Loucy (cell line): ENCODE data around the gene MXRA8.

Experiments
- H2AFZ ChIP-seq: fragments of 200-600 bp; sonication (generic); 2 replicates; pipeline ENCODE4 v1.6.0; 2016; ENCODE audit warnings: antibody characterized with exemption, mild to moderate bottlenecking, low read length, moderate library complexity
- H3F3A ChIP-seq: fragments of 200-600 bp; 2 replicates; pipeline ENCODE4 v1.6.0; 2016; ENCODE audit warnings: antibody characterized with exemption, low read depth, mild to moderate bottlenecking
- H3K27me3 ChIP-seq: fragments of 200-600 bp; sonication (generic); 2 replicates; pipeline ENCODE4 v1.6.1; 2014; ENCODE audit warnings: low read length, mild to moderate bottlenecking; ENCODE audit not compliant: insufficient read depth, poor library complexity, severe bottlenecking
- H3K36me3 ChIP-seq: fragments of 200-600 bp; sonication (generic); 2 replicates; pipeline ENCODE4 v1.6.1; 2016; ENCODE audit warnings: low read length; ENCODE audit not compliant: insufficient read depth
- H3K4me1 ChIP-seq: fragments of 200-600 bp; sonication (generic); 2 replicates; pipeline ENCODE4 v1.5.1; 2014; ENCODE audit warnings: low read length, mild to moderate bottlenecking; ENCODE audit not compliant: insufficient read depth, poor library complexity, severe bottlenecking
- H3K4me2 ChIP-seq: fragments of 200-600 bp; sonication (generic); 2 replicates; pipeline ENCODE4 v1.6.0; 2014; ENCODE audit warnings: antibody characterized with exemption, low read length, low read depth, mild to moderate bottlenecking; ENCODE audit not compliant: poor library complexity, severe bottlenecking
- H3K4me3 ChIP-seq: fragments of 200-600 bp; sonication (generic); 2 replicates; pipeline ENCODE4 v1.5.1; 2014; ENCODE audit warnings: low read length, mild to moderate bottlenecking, mixed read lengths; ENCODE audit not compliant: poor library complexity, severe bottlenecking
- H3K79me2 ChIP-seq: fragments of 200-600 bp; sonication (generic); 2 replicates; pipeline ENCODE4 v1.6.1; 2014; ENCODE audit warnings: low read length; ENCODE audit not compliant: insufficient read depth
- H3K9ac ChIP-seq: fragments of 200-600 bp; sonication (generic); 2 replicates; pipeline ENCODE4 v1.6.0; 2014; ENCODE audit warnings: mild to moderate bottlenecking, low read depth, low read length, moderate library complexity; ENCODE audit not compliant: poor library complexity, severe bottlenecking
- H3K9me2 ChIP-seq: fragments of 200-600 bp; sonication (generic); replicated peaks from 2 replicates; pipeline ENCODE4 v1.6.1; 2016; ENCODE audit warnings: low read depth, low read length, mixed read lengths
- H3K9me3 ChIP-seq: fragments of 200-600 bp; sonication (generic); 2 replicates; pipeline ENCODE4 v1.6.1; 2014; ENCODE audit warnings: mild to moderate bottlenecking, antibody characterized with exemption, low read length, low read depth; ENCODE audit not compliant: insufficient read depth
- H4K20me1 ChIP-seq: fragments of 200-600 bp; sonication (generic); 2 replicates; pipeline ENCODE4 v1.6.0; 2014; ENCODE audit warnings: antibody characterized with exemption, low read length, mild to moderate bottlenecking; ENCODE audit not compliant: insufficient read depth, poor library complexity, severe bottlenecking
- CTCF ChIP-seq: fragments of 200-600 bp; sonication (generic); conservative IDR thresholded peaks from 2 replicates; pipeline ENCODE4 v1.5.1; 2014; ENCODE audit warnings: mild to moderate bottlenecking, antibody characterized with exemption, low read length
- EZH2phosphoT487 ChIP-seq: fragments of 200-600 bp; IDR thresholded peaks from 2 replicates; pipeline ENCODE4 v1.6.1; 2018; ENCODE audit warnings: antibody characterized with exemption, mild to moderate bottlenecking, moderate library complexity, borderline replicate concordance

Gene MXRA8

DNA sequence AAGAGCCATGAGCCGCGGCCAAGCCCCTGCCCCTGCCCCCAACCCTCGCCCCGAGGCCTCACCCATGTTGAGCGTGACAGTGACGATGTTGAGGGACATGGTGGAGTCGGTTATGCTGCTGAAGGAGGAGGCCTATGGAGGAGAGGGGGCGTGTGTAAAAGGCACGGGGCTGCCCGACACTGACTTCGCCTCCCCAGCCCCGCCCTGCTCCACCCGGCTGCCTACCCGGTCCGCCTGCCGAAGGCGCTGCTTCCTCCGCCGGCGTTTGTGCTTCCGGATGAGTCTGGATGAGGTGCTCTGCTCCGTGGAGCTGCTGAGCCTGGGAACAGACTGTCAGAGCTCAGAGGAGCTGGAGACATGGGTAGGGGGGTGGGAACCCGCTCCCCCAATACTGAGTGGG lies 18.2 kb downstream of the MXRA8 start:
- no peak overlapping the region for H3K9ac ChIP-seq
- no peaks in the 10 kb centered on the region for H3K4me1 ChIP-seq
- H3K27me3 ChIP-seq: no peaks in the 10 kb centered on the region
- no peak overlapping the region for H3K4me2 ChIP-seq
- H3K79me2 ChIP-seq: no peaks in the 10 kb centered on the region
- no peaks in the 10 kb centered on the region for H3K9me3 ChIP-seq
- H4K20me1 ChIP-seq: peaks cover 9% of the 10 kb centered on the region
- H3K4me3 ChIP-seq: no peak overlapping the region
- no peaks in the 10 kb centered on the region for H3F3A ChIP-seq
- TF ChIP-seq CTCF (no peak), EZH2phosphoT487 (no peak)
- H3K36me3 ChIP-seq: no peaks in the 10 kb centered on the region; the same call in 1 of the 2 replicates
- no peaks in the 10 kb centered on the region for H3K9me2 ChIP-seq
- H2AFZ ChIP-seq: no peak overlapping the region

DNA sequence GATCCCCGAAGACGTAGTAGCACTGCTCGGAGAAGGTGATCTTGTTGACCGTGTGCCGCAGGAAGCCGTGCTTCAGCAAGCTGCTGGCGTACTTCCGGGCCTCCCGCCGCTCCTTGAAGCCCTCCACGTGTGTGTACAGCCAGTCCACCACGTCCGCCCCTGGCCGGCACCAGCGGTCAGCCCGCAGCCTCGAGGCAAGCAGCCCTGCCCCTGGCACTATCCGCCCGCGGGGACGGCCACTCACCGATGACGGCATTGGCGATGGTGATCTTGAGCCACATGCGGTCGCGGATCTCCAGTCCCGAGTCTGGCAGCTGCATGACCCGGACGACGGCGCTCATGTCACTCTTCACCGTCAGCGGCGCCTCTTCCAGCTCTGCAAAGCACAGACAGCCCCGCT lies 20.1 kb downstream of the MXRA8 start:
- Histone ChIP-seq H3K4me1 (no peaks in the 10 kb centered on the region), H3K9me2 (no peaks in the 10 kb centered on the region), H3K27me3 (no peaks in the 10 kb centered on the region), H3K4me3 (no peak overlapping the region), H4K20me1 (no peaks in the 10 kb centered on the region), H3K4me2 (no peak overlapping the region), H3K79me2 (no peaks in the 10 kb centered on the region), H3F3A (no peaks in the 10 kb centered on the region), H2AFZ (no peak overlapping the region), H3K9me3 (no peaks in the 10 kb centered on the region), H3K36me3 (no peaks in the 10 kb centered on the region; the same call in 1 of the 2 replicates), H3K9ac (no peak overlapping the region)
- TF ChIP-seq EZH2phosphoT487 (no peak), CTCF (no peak)

DNA sequence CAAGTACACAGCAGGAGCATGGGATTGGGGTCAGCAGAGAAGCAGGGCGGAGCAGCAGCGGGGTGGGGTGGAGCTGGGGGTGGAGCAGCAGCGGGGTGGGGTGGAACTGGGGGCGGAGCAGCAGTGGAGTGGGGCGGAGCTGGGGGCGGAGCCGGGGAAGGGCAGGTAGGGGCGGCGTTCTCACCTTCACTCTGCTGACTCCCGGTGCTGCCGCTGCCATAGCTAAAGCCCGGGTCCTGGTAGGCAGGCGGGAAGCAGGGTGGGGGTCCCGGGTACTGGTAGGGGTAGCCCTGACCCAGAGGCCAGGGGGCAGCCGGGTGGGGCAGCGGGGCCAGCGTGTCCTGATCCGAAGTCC lies 20.6 kb downstream of the MXRA8 start:
- H3F3A ChIP-seq: no peaks in the 10 kb centered on the region
- no peaks in the 10 kb centered on the region for H4K20me1 ChIP-seq
- no peaks in the 10 kb centered on the region for H3K27me3 ChIP-seq
- H3K36me3 ChIP-seq: no peaks in the 10 kb centered on the region; the same call in 1 of the 2 replicates
- H3K4me2 ChIP-seq: no peak overlapping the region
- no peak for TF ChIP-seq CTCF
- TF ChIP-seq EZH2phosphoT487: no peak
- no peaks in the 10 kb centered on the region for H3K79me2 ChIP-seq
- no peak overlapping the region for H3K4me3 ChIP-seq
- H3K9me3 ChIP-seq: no peaks in the 10 kb centered on the region
- no peak overlapping the region for H2AFZ ChIP-seq
- H3K4me1 ChIP-seq: no peaks in the 10 kb centered on the region
- H3K9me2 ChIP-seq: no peaks in the 10 kb centered on the region
- H3K9ac ChIP-seq: no peak overlapping the region
